DOHH2 (cell line): ENCODE measurements around the gene TM4SF1.

Source experiments
- EZH2phosphoT487 ChIP-seq: fragments of 200-600 bp; sonication (generic); IDR thresholded peaks from 2 replicates; pipeline ENCODE4 v1.6.1; 2017; ENCODE audit warnings: borderline replicate concordance, mild to moderate bottlenecking, antibody characterized with exemption, low read length, moderate library complexity, mixed read lengths
- TF ChIP-seq, protein P1 (sequence below): fragments of 200-600 bp; sonication (generic); IDR thresholded peaks from one replicate; pipeline ENCODE4 v1.5.1; 2014; ENCODE audit warnings: antibody characterized with exemption, mild to moderate bottlenecking, low read depth, low read length; ENCODE audit not compliant: poor library complexity, severe bottlenecking

DNA sequence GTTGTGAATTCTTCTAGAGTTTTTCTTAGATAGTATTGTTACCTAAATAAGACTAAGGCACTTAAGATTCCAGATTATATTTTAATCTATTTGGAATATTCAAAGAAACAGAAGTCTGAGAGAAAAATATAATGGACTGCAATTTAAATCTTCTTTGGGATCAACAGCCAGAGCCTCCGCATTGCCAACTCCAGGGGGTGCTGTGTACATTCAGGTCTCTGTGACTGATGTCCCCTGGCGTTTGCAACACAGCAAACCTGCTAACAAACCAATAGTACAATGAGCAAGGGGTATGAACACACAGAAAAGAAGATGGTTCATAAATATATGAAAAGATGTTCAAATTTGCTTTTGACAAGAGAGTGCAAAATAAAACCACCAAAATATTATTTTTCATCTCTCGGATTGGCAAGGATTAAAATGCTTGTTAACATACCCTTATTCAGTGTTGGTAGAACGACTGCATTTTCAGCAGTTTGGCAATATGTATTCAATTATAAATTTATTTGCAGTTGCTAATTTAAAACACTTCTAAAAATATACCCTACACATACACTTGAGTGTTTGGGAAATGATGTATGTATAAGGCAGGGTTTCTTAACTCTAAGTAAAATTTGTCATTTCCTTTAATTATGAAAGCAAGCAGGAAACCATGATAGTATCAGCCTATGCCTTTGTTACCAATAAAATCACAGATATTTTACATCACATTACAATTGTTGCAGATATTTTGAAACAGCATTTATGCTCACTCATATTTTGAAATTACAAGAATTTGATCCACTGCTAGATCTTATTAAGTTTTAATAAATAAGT lies 16.1 kb upstream of the TM4SF1 start:
- TF ChIP-seq, protein P1, sequence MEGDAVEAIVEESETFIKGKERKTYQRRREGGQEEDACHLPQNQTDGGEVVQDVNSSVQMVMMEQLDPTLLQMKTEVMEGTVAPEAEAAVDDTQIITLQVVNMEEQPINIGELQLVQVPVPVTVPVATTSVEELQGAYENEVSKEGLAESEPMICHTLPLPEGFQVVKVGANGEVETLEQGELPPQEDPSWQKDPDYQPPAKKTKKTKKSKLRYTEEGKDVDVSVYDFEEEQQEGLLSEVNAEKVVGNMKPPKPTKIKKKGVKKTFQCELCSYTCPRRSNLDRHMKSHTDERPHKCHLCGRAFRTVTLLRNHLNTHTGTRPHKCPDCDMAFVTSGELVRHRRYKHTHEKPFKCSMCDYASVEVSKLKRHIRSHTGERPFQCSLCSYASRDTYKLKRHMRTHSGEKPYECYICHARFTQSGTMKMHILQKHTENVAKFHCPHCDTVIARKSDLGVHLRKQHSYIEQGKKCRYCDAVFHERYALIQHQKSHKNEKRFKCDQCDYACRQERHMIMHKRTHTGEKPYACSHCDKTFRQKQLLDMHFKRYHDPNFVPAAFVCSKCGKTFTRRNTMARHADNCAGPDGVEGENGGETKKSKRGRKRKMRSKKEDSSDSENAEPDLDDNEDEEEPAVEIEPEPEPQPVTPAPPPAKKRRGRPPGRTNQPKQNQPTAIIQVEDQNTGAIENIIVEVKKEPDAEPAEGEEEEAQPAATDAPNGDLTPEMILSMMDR: peak; percentile 74
- no peak for TF ChIP-seq EZH2phosphoT487
